C4-2B (cell line): ENCODE data around the gene CISTR.
"Not testable (repeated sequence)": the region's sequence is repeated elsewhere in the genome, so short reads cannot be mapped to it uniquely, and the experiment has no call there.

Experiments
- H3K27ac ChIP-seq: fragments of 450-650 bp; 2 replicates; pipeline ENCODE4 v1.5.1; 2017
- ZFX ChIP-seq: fragments of 450-650 bp; IDR thresholded peaks from 2 replicates; pipeline ENCODE4 v1.6.1; 2017
- TF ChIP-seq, protein P1 (sequence below): fragments of 450-650 bp; conservative IDR thresholded peaks from 2 replicates; pipeline ENCODE4 v1.5.1; 2017; ENCODE audit warnings: mild to moderate bottlenecking

CISTR gene

DNA sequence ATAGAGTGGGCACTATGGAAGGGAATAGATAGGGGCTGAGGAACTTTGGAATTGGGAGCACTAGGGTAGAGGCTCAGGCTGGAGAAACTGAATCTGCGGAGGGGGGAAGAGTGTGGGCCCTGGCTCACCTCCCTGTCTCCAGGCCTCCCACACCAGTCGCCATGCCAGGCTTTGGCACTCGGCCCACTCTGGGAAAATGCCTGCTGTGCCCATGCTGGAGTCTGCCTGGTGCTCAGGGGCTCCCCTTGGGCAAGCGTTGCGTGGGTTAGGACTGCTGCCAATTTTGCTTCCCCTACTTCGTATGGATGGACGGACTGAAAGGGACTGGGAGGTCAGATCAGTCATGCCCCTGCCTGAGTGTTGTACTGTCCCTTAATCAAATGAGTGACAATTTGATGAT lies 34.6 kb upstream of the CISTR start:
- TF ChIP-seq, protein P1, sequence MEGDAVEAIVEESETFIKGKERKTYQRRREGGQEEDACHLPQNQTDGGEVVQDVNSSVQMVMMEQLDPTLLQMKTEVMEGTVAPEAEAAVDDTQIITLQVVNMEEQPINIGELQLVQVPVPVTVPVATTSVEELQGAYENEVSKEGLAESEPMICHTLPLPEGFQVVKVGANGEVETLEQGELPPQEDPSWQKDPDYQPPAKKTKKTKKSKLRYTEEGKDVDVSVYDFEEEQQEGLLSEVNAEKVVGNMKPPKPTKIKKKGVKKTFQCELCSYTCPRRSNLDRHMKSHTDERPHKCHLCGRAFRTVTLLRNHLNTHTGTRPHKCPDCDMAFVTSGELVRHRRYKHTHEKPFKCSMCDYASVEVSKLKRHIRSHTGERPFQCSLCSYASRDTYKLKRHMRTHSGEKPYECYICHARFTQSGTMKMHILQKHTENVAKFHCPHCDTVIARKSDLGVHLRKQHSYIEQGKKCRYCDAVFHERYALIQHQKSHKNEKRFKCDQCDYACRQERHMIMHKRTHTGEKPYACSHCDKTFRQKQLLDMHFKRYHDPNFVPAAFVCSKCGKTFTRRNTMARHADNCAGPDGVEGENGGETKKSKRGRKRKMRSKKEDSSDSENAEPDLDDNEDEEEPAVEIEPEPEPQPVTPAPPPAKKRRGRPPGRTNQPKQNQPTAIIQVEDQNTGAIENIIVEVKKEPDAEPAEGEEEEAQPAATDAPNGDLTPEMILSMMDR, result no peak
- TF ChIP-seq ZFX, result no peak
- H3K27ac ChIP-seq, result no peak overlapping the region

- no peak for TF ChIP-seq ZFX
- TF ChIP-seq, protein P1, result no peak
- no peak overlapping the region for H3K27ac ChIP-seq
Measured at GRCh38 chr12:53785161-53785560, 33.4 kb upstream of the CISTR start.

DNA sequence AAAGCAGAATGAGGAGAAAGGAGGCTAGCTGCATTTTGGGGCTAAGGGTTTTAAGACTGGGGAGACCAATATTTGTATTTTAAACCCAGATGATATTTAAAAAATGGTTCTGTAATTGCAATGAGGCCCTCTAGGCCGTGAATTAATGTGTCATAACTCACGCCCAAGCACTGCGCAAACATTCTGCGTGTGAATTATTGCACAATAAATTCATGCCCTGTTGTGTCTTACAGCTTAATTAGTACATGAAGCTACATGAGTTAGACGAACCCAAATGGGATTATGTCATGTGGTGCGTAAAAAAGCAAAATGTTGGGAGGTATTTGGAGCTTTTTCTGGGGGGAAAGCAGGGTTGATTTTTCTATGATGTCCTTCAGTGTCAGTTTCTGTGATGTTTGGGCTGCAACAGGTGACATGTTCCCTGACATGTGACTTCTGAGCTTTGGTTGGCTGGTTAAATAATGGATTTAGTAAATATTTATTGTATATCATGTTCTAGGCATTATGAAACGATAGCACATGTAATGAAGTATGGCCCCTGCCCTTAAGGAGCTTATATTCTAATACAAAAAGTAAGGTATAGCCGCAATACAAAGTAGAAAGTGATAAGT lies 30.4 kb upstream of the CISTR start:
- no peak for TF ChIP-seq ZFX
- TF ChIP-seq, protein P1, result no peak

DNA sequence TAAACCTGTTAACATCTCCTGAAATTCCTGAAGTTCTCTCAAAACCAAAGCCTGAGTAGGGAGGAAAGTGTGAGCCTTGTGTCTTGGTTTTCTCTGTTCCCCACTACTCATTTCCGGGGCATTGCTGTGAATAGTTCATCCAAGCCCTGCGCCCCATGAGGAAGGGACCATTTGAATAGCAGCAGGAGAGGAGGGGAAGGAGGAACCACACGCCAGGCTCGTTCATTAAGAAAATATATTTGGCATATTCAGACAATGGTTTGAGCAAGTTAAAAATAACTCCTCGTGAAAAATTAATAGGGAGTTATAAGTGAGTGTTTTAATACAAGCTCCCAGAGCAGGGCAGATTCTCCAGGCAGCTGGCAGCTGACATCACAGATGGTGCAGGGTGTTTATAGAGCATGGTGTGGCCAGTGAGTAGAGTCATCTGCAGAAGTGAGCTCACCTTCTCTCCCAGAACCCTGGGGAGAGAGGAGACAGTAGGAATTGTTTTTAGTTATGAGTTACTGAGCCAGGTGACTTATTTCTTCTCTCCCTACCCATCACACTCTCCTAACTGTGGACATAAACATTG lies 29.5 kb upstream of the CISTR start:
- H3K27ac ChIP-seq, result no peak overlapping the region
- TF ChIP-seq ZFX, result no peak
- TF ChIP-seq, protein P1, result no peak

More for the DNA sequence above, 30.4 kb upstream of the CISTR start:
- no peak overlapping the region for H3K27ac ChIP-seq

- TF ChIP-seq ZFX, result no peak
- TF ChIP-seq, protein P1, result peak; percentile 7
- no peak overlapping the region; the same call in 1 of the 2 replicates for H3K27ac ChIP-seq
Measured at GRCh38 chr12:53780323-53780722, 28.5 kb upstream of the CISTR start.

DNA sequence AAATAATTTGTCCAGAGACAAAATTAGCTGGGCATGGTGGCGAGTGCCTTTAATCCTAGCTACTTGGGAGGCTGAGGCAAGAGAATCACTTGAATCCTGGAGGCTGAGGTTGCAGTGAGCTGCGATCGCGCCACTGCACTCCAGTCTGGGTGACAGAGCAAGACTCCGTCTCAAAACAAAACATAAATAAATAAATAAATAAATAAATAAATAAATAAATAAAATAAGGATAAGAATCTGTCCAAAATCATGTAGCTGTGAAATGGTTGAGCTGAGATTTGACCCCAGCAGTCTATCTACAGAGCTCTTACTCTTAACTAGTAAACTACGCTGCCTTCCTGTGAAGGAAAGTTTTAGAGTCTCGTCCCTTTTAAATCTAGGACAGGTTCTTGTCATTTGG lies 27.9 kb upstream of the CISTR start:
- not testable (repeated sequence) for H3K27ac ChIP-seq

DNA sequence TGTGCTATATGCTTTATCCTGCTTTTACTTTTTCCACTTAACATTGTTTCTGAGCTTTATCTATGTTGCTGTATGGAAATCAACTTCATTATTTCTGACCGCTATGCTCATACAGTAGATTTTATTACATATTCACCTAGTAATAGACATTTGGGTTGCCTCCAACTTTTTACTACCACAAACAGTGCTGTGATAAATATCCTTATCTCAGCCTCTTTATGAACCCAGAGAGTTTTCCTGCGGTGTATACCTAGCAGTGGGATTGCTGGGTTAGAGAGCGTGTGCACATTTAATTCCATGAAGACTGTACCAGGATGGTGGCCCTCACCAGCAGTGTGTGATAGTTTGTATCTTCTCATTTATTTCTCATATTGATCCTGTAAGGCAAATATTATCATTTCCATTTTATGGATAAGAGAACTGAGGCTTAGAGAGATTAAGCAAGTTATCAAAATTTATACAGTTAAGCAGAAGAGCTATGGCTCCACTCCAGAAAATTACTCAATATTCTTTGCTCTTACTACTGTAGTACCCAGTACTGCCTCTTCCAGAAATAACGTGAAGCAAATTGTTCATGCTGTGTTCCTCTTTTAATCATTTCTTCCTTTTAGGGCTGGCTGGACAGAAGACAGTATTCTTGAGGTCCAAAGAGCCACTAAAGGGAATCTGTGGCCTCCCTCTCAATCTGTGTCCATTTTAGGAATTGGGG lies 26.3 kb upstream of the CISTR start:
- TF ChIP-seq, protein P1, result no peak; the same call in 1 of the 2 replicates
- peak overlapping the region; percentile 37; the same call in 1 of the 2 replicates for H3K27ac ChIP-seq
